B cell (primary cell): ENCODE measurements around the gene F8. TPM values are rescaled to one million over a fixed set of nuclear protein-coding genes. Genes with fewer than 3 reads are reported as not detected.

ENCODE experiments used
- ATAC-seq: fragments of 200-7000 bp; cut with Tn5 transposase; one replicate; pipeline ENCODE4 v1.10.0; 2021; ENCODE audit warnings: low read depth, mild to moderate bottlenecking, moderate number of reproducible peaks, moderate library complexity
- CTCF ChIA-PET: fragments of 350-600 bp; sonication (Branson Sonifier 250); formaldehyde crosslinking; loops from one replicate; lab custom pipeline; 2021; ENCODE audit warnings: antibody characterized with exemption, inconsistent platforms; lab: Charles Lee
- POLR2A ChIA-PET: fragments of 350-600 bp; sonication (Branson Sonifier 250); formaldehyde crosslinking; loops from one replicate; lab custom pipeline; 2021; ENCODE audit warnings: antibody characterized with exemption; lab: Charles Lee
- DNase-seq: peaks from one replicate; pipeline ENCODE4 v3.0.0; 2013
- H2AFZ ChIP-seq: 2 replicates; pipeline ENCODE4 v1.6.1; 2012; ENCODE audit warnings: mild to moderate bottlenecking, low read depth, low read length; ENCODE audit not compliant: insufficient read depth, poor library complexity, severe bottlenecking
- H3K27ac ChIP-seq, 2 donors: 1 replicate in 1 of 2; 2 replicates in 1 of 2; pipeline ENCODE4 v1.5.1; 2012 to 2013; ENCODE audit warnings: low read length in 2 of 2, mild to moderate bottlenecking in 2 of 2, moderate library complexity in 1 of 2
- H3K27me3 ChIP-seq, 4 experiments: fragments of 200-600 bp in 1 of 4; sonication (generic) in 1 of 4; replicated peaks in 1 of 4; 1 replicate in 2 of 4; 2 replicates in 2 of 4; pipeline versions ENCODE4 v1.6.1 to v1.7.0; 2013 to 2016; ENCODE audit warnings: low read length in 3 of 4, mild to moderate bottlenecking in 2 of 4, mixed read lengths in 1 of 4, moderate library complexity in 1 of 4; ENCODE audit not compliant: insufficient read depth in 4 of 4, control insufficient read depth in 3 of 4; ENCODE audit errors: control extremely low read depth in 1 of 4
- H3K36me3 ChIP-seq, 2 experiments: replicated peaks in 1 of 2; 1 replicate in 1 of 2; 2 replicates in 1 of 2; pipeline versions ENCODE4 v1.6.1 to v1.7.1; 2013; ENCODE audit warnings: low read length in 1 of 2; ENCODE audit not compliant: insufficient read depth in 2 of 2, control insufficient read depth in 1 of 2; ENCODE audit errors: control extremely low read depth in 1 of 2, extremely low read depth in 1 of 2
- H3K4me1 ChIP-seq, 2 donors: fragments of 200-600 bp in 1 of 2; sonication (generic) in 1 of 2; 1 replicate in 1 of 2; 2 replicates in 1 of 2; pipeline versions ENCODE4 v1.5.1 to v1.6.1; 2013 to 2017; ENCODE audit warnings: low read length in 2 of 2; ENCODE audit not compliant: control insufficient read depth in 2 of 2, insufficient read depth in 2 of 2
- H3K4me2 ChIP-seq: replicated peaks from 2 replicates; pipeline ENCODE3; 2012; ENCODE audit warnings: mild to moderate bottlenecking, low read depth, low read length; ENCODE audit not compliant: poor library complexity, severe bottlenecking
- H3K4me3 ChIP-seq, 5 experiments: fragments of 200-600 bp in 1 of 5; sonication (generic) in 1 of 5; 1 replicate in 3 of 5; 2 replicates in 2 of 5; pipeline versions ENCODE4 v1.5.1 to v1.7.0; 2011 to 2016; ENCODE audit warnings: low read length in 4 of 5, mild to moderate bottlenecking in 4 of 5, low read depth in 2 of 5, control low read depth in 1 of 5, moderate library complexity in 1 of 5; ENCODE audit not compliant: insufficient read depth in 1 of 5; ENCODE audit errors: control extremely low read depth in 1 of 5, extremely low read depth in 1 of 5
- H3K79me2 ChIP-seq: fragments of 200-600 bp; sonication (generic); one replicate; pipeline ENCODE4 v1.6.0; 2016; ENCODE audit warnings: low read length; ENCODE audit not compliant: control insufficient read depth, insufficient read depth
- H3K9ac ChIP-seq: fragments of 200-600 bp; sonication (generic); 2 replicates; pipeline ENCODE4 v1.6.1; 2017; ENCODE audit warnings: mild to moderate bottlenecking, low read length, moderate library complexity
- H3K9me3 ChIP-seq, 3 donors: one replicate each; pipeline versions ENCODE4 v1.6.1 to v1.7.1; 2013; ENCODE audit warnings: low read length in 2 of 3; ENCODE audit not compliant: control insufficient read depth in 2 of 3, insufficient read depth in 1 of 3; ENCODE audit errors: control extremely low read depth in 1 of 3
- H4K20me1 ChIP-seq: 2 replicates; pipeline ENCODE4 v1.6.0; 2012; ENCODE audit warnings: mild to moderate bottlenecking, low read length; ENCODE audit not compliant: insufficient read depth, control insufficient read depth, poor library complexity, severe bottlenecking
- H3K27ac Mint-ChIP-seq: one replicate; pipeline ENCODE4 v1.8.0; 2021; ENCODE audit warnings: mixed read lengths
- H3K27me3 Mint-ChIP-seq: one replicate; pipeline ENCODE4 v1.8.0; 2021; ENCODE audit warnings: mixed read lengths
- H3K4me1 Mint-ChIP-seq: one replicate; pipeline ENCODE4 v1.8.0; 2021; ENCODE audit warnings: mixed read lengths
- H3K4me3 Mint-ChIP-seq: one replicate; pipeline ENCODE4 v1.8.0; 2021; ENCODE audit warnings: mixed read lengths
- H3K9me3 Mint-ChIP-seq: one replicate; pipeline ENCODE4 v1.8.0; 2022; ENCODE audit warnings: mixed read lengths; ENCODE audit not compliant: insufficient read depth
- EZH2 ChIP-seq: IDR thresholded peaks from 2 replicates; pipeline ENCODE4 v1.6.1; 2012; ENCODE audit warnings: borderline replicate concordance, low read depth, mild to moderate bottlenecking, moderate library complexity, low read length; ENCODE audit not compliant: insufficient read depth, poor library complexity, severe bottlenecking
- WGBS: methylation state at CpG from one replicate; pipeline ENCODE4 v1.1.5; 2013; ENCODE audit warnings: missing lambda C conversion rate; ENCODE audit not compliant: insufficient coverage; 5-methylcytosine and 5-hydroxymethylcytosine counted together
- intact Hi-C: fragments of 100-400 bp; cut with micrococcal nuclease; formaldehyde crosslinking; loops from one replicate; pipeline ENCODE4 v1.10.0; 2022
- polyA plus RNA-seq: library from polyadenylated mRNA; depleted of rRNA; stranded (reverse); fragments of >200 nt; gene quantifications from 2 replicates; pipeline ENCODE4 v1.2.3, GENCODE V29; 2012
- total RNA-seq, 2 donors: library from RNA; stranded (reverse); fragments of 120-200 nt in 1 of 2; gene quantifications; 1 replicate in 1 of 2; 2 replicates in 1 of 2; pipeline versions ENCODE4 v1.2.3 to v1.2.4, GENCODE V29; 2013 to 2022
- TF ChIP-seq, protein P1 (sequence below): fragments of 200-600 bp; IDR thresholded peaks from one replicate; pipeline ENCODE4 v1.8.0; 2022; ENCODE audit warnings: antibody characterized with exemption, mild to moderate bottlenecking

Gene F8
- total and polyA plus RNA-seq, 2 donors (not counting 1 experiment from before 2014, with no cell fraction given) = 0.86 to 1.4 TPM

GRCh38 chrX:154902408-154902807 is 120.1 kb downstream of the F8 start:
- no CpG with 5 or more reads among the region's 1 CpG for WGBS
- Histone ChIP-seq H3K79me2 (no peaks in the 10 kb centered on the region), H4K20me1 (no peaks in the 10 kb centered on the region), H3K4me1 (no peaks in the 10 kb centered on the region), H3K27me3 (no peaks in the 10 kb centered on the region), H3K4me2 (no peak overlapping the region), H3K9ac (no peak overlapping the region), H3K4me3 (no peak overlapping the region), H2AFZ (no peak overlapping the region), H3K36me3 (no peaks in the 10 kb centered on the region), H3K9me3 (no peaks in the 10 kb centered on the region), H3K27ac (no peak overlapping the region)
- H3K27ac Mint-ChIP-seq = no peak overlapping the region
- no peak for TF ChIP-seq EZH2
- TF ChIP-seq, protein P1, sequence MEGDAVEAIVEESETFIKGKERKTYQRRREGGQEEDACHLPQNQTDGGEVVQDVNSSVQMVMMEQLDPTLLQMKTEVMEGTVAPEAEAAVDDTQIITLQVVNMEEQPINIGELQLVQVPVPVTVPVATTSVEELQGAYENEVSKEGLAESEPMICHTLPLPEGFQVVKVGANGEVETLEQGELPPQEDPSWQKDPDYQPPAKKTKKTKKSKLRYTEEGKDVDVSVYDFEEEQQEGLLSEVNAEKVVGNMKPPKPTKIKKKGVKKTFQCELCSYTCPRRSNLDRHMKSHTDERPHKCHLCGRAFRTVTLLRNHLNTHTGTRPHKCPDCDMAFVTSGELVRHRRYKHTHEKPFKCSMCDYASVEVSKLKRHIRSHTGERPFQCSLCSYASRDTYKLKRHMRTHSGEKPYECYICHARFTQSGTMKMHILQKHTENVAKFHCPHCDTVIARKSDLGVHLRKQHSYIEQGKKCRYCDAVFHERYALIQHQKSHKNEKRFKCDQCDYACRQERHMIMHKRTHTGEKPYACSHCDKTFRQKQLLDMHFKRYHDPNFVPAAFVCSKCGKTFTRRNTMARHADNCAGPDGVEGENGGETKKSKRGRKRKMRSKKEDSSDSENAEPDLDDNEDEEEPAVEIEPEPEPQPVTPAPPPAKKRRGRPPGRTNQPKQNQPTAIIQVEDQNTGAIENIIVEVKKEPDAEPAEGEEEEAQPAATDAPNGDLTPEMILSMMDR = no peak
- H3K9me3 Mint-ChIP-seq = no peaks in the 10 kb centered on the region
- POLR2A ChIA-PET = no interaction called here
- H3K27me3 Mint-ChIP-seq = peaks cover 5% of the 10 kb centered on the region
- H3K4me3 Mint-ChIP-seq = no peak overlapping the region
- no peak for ATAC-seq
- DNase-seq = no peak
- H3K4me1 Mint-ChIP-seq = no peaks in the 10 kb centered on the region
- intact Hi-C loops = no loop called here
- CTCF ChIA-PET = interaction anchor here (1.4 kb wide), 1 partner anchor 15 kb away, joined by 5 read pairs; no protein-coding TSS in a partner anchor

DNA sequence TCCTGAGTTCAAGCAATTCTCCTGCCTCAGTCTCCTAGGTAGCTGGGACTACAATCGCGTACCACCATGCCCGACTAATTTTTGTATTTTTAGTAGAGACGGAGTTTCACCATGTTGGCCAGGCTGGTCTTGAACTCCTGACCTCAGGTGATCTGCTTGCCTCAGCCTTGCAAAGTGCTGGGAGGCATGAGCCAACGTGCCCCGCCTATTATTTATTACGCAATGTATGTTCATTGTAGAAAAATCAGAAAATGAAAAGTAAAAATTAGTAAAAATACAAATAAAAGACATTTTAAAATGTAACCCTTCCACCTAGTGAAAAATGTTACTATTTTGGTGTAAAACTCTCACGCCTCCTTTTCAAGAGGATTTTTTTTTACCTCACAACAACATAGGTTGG is 122.2 kb downstream of the F8 start:
- ATAC-seq = no peak
- peaks cover 5% of the 10 kb centered on the region for H3K27me3 Mint-ChIP-seq
- TF ChIP-seq, protein P1 = no peak
- TF ChIP-seq EZH2 = no peak

More for the DNA sequence above, 122.2 kb downstream of the F8 start:
- H4K20me1 ChIP-seq = no peaks in the 10 kb centered on the region
- no peak overlapping the region for H3K27ac ChIP-seq
- no peak overlapping the region for H3K27ac Mint-ChIP-seq
- H3K4me1 ChIP-seq = no peaks in the 10 kb centered on the region
- POLR2A ChIA-PET = no interaction called here
- no peaks in the 10 kb centered on the region for H3K9me3 Mint-ChIP-seq
- DNase-seq = no peak
- no peaks in the 10 kb centered on the region for H3K36me3 ChIP-seq
- intact Hi-C loops = no loop called here
- H3K9me3 ChIP-seq = no peaks in the 10 kb centered on the region
- H3K4me3 ChIP-seq = no peak overlapping the region
- H3K4me1 Mint-ChIP-seq = no peaks in the 10 kb centered on the region
- H3K9ac ChIP-seq = no peak overlapping the region
- no peak overlapping the region for H3K4me2 ChIP-seq
- H3K4me3 Mint-ChIP-seq = no peak overlapping the region
- H3K27me3 ChIP-seq = no peaks in the 10 kb centered on the region
- CTCF ChIA-PET = no interaction called here
- H2AFZ ChIP-seq = no peak overlapping the region
- no CpG with 5 or more reads among the region's 8 CpGs for WGBS
- no peaks in the 10 kb centered on the region for H3K79me2 ChIP-seq
